Inflammatory macrophage (primary cell): Measurements from ENCODE around the gene CBX8.

Experiments used
- DNase-seq, 2 donors: peaks; one replicate each; pipeline ENCODE4 v3.0.0-alpha.2; 2020 to 2022

The CBX8 gene

GRCh38 chr17:79750650-79751545, 46.0 kb downstream of the CBX8 start:
- DNase-seq = no peak

DNA sequence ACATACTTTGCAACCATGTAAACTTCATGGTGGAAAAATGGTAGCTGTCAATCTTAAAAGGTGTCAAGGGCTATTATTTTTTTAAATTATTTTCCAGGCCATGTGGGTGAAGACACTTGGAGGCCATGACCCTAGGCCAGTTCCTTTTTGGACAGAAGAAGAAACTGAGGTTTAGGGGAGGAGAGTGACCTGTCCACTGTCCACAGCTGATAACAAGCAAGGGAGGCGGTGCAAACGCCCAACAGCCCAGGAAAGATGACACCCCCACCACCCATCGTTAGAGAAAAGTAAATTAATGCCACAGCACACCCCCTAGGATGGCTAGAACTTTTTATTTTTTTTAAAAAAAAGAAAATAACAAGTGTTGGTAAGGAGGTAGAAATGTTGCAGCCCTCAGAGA, 46.9 kb downstream of the CBX8 start:
- DNase-seq = no peak

DNA sequence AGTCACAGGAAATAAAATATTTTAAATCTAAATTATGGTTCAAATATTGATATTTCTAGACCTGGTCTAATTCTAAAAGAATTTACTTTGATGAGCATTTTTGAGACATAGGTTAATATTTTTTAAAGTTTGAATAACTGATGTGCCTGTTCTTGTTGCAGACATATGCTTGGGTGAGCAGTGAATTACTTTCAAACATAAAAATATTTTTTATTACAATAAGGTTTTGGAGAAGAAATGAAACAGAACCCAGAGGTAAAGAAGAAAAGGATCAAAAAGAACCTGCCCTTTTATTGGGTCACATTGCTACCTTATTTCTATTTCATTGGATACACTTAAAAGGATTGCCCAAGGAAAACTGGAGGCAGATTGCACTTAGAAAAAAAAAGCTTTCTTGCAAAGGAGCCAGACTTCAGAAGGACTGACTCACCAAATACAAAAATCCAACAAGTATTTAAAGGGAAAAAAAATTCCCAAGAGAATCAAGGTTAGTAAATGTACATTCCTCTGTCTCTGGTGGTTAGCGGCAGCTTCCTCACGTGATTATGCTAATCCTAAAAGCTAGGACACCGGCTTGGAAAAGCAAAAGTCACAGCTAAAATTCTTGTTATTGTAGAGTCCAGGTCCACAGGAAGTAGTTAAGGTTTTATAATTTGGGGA, 47.6 kb downstream of the CBX8 start:
- no peak for DNase-seq

DNA sequence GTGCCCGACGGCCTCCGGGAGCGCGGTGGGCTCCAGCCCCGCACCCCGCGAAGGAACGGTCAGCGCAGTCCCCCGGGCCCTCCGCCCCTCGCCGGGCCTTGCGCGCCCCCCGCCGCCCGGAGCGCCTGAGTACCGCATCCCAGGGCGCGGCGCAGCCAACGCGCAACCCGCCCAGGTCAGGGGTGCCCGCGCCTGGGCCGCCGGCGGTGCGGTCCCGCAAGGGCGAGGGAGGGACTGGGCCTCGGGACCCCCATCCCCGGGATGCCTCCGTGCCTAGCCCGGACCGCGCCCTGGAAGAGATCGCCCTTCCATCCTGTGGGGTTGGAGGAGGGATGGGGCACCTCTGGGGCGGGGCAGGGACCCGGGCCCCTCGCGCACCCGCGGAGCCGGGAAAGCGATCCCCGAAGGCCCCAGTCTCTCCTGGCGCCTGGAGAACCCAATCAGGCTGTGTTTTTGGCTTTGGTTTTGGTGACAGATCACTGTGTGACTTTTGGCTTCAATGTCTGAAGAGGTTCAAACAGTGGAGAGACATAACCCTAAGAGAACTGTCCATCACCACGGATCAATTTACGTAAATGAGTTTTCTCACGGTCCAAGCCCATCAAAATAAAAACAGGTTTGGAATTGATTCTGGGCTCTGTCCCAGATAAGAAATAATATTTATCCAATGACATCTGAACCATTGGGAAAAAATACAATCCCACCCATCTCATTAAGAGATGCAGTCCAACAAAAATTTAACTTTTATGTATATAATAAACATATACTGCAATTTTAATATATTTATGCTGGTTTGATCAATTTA, 48.4 kb downstream of the CBX8 start:
- no peak for DNase-seq

DNA sequence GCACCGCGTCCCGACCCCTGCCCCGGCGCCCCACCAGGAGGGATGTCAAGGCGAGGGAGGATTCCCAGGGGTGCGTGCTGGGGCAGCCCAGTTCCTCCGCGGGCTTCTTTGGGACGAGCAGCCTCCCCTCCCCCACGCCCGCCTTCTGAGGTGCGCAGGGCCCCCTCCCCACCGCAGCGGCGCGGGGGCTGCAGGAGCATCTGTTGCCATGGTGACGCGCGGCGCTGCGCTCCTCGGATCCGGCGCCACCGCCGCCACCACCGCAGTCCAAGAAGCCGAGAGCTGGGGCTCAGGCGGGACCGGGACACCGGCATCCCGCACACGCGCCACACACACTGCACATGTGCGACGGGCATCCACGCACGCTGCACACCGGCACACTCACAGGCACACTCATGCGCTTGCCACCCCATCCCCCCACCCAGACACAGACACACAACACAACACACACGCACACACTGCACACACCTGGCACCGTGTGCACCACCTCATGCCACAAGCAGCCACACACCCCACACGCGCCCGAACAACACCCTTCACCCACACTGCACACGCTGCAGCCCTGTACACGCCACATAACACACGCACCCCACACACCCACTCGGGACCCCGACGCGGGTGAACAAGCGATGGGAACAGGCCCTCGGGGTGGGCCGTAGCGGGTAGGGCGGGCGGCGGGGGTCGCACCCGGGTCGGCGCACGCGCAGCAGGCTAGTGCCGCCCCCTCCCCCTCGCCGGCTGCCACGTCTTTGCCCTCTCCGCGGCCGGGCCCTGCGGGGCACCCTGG, 49.2 kb downstream of the CBX8 start:
- no peak for DNase-seq

GRCh38 chr17:79746889-79747507, 49.9 kb downstream of the CBX8 start:
- DNase-seq = no peak

DNA sequence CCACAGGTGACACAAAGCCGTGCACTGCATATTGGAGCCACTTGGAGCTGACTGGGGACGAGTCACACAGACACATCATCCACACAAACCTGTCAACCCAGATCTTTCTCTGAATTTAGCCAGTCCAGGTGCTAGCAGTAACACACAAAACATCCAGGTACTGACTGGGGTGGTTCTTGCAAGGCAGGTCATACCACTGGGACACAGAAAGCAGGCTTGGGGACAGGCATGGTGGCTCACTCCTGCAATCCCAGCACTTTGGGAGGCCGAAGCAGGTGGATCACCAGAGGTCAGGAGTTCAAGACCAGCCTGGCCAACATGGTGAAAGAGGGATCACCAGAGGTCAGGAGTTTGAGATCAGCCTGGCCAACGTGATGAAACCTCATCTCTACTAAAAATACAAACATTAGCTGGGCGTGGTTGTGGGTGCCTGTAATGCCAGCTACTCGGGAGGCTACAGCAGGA, 51.2 kb downstream of the CBX8 start:
- no peak for DNase-seq

- no peak for DNase-seq
Measured at GRCh38 chr17:79743614-79744013, 53.3 kb downstream of the CBX8 start.

DNA sequence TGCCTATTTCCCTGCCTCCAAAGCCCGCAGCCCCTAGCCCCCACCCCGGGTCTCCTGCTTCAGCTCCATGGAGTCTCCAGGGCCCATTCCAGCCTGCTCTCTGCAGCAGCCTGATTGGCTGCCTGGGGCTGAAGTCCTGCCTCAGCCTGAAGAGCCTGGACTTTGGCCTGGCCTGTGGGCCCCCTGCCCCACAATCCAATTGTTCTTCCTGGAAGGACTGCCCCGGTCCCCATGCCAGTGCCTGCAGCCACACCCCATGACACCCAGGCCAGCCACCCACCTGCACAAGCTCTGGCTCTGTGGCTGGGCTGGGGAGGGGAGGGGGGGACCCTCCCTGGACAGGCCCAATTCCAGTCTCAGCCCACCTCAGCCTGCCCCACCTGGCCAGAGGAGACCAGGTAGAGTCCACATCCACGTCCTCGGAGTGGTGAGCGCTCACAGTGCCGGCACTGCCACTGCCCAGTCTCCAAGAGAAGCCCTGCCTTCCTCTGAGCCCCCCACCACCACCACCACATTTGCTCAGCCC, 53.9 kb downstream of the CBX8 start:
- DNase-seq = no peak

GRCh38 chr17:79742589-79742918, 54.3 kb downstream of the CBX8 start:
- DNase-seq = no peak
